MV-4-11 (cell line): Measurements from ENCODE around the gene PSKH1.

Experiments used
- DNase-seq: peaks from one replicate; lab custom pipeline; 2025; lab: John Stamatoyannopoulos, UW

PSKH1 gene

GRCh38 chr16:67865318-67865717, 27.7 kb upstream of the PSKH1 start:
- DNase-seq, result peak; percentile 5

GRCh38 chr16:67868290-67868689, 24.8 kb upstream of the PSKH1 start:
- DNase-seq, result no peak

- DNase-seq, result no peak
Measured at GRCh38 chr16:67869653-67870052, 23.4 kb upstream of the PSKH1 start.

DNA sequence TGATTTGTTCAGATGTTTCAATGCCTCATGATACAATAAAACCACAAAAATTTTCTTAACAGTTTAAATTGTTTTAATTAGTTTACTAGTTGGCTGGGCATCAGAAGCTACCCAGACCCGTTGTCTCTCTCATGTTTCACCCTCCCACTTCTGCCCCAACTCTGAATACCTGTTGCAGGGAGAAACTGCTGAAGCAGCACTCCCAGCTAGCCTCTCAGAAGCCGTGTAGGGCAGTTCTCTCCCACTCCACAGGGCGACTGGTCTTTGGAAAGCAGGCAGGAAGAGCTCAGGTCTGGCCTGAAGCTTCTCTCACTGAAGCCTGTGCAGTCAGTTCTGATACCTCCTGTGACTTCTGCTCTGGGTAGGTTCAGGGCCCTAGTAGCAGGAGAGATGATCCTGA, 21.8 kb upstream of the PSKH1 start:
- DNase-seq, result no peak

GRCh38 chr16:67872131-67872630, 20.9 kb upstream of the PSKH1 start:
- DNase-seq, result no peak

- DNase-seq, result peak; percentile 61
Measured at GRCh38 chr16:67872631-67873434, 20.2 kb upstream of the PSKH1 start, which contains the start of gene EDC4. Gene EDC4 (plus strand): TSS chr16:67873052. CDS start chr16:67873262, 210 bp downstream.

GRCh38 chr16:67873435-67874370, 19.4 kb upstream of the PSKH1 start:
- DNase-seq, result no peak

- no peak for DNase-seq
Measured at GRCh38 chr16:67874372-67874771, 18.7 kb upstream of the PSKH1 start.

DNA sequence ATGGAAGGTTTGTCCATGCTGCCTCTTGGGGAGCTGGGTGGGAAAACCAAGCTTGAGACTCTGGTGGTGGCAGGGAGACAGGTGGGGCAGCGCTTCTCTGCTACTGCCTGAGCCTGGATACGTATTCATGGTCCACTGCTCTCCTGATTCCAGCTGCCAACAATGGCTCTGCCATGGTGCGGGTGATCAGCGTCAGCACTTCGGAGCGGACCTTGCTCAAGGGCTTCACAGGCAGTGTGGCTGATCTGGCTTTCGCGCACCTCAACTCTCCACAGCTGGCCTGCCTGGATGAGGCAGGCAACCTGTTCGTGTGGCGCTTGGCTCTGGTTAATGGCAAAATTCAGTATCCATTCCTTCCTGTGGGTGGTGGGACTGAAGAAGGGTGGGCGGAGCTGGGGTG, 16.0 kb upstream of the PSKH1 start:
- no peak for DNase-seq

- DNase-seq, result no peak
Measured at GRCh38 chr16:67878232-67878631, 14.8 kb upstream of the PSKH1 start.

GRCh38 chr16:67878846-67879245, 14.2 kb upstream of the PSKH1 start:
- DNase-seq, result no peak

DNA sequence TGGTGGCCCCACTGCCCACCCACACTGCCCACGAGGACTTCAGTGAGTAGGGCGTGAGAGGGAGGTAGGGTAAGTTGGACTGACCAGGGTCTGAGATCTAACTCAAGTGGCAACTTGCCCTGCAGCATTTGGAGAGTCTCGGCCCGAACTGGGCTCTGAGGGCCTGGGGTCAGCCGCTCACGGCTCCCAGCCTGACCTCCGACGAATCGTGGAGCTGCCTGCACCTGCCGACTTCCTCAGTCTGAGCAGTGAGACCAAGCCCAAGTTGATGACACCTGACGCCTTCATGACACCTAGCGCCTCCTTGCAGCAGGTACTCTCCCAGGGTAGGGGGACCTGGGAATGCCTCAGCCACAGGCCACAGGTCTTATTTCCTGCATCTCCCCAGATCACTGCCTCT, 13.6 kb upstream of the PSKH1 start:
- no peak for DNase-seq

GRCh38 chr16:67879936-67880335, 13.1 kb upstream of the PSKH1 start:
- DNase-seq, result no peak

GRCh38 chr16:67880584-67880983, 12.5 kb upstream of the PSKH1 start:
- DNase-seq, result no peak

GRCh38 chr16:67881621-67882161, 11.4 kb upstream of the PSKH1 start:
- DNase-seq, result no peak

DNA sequence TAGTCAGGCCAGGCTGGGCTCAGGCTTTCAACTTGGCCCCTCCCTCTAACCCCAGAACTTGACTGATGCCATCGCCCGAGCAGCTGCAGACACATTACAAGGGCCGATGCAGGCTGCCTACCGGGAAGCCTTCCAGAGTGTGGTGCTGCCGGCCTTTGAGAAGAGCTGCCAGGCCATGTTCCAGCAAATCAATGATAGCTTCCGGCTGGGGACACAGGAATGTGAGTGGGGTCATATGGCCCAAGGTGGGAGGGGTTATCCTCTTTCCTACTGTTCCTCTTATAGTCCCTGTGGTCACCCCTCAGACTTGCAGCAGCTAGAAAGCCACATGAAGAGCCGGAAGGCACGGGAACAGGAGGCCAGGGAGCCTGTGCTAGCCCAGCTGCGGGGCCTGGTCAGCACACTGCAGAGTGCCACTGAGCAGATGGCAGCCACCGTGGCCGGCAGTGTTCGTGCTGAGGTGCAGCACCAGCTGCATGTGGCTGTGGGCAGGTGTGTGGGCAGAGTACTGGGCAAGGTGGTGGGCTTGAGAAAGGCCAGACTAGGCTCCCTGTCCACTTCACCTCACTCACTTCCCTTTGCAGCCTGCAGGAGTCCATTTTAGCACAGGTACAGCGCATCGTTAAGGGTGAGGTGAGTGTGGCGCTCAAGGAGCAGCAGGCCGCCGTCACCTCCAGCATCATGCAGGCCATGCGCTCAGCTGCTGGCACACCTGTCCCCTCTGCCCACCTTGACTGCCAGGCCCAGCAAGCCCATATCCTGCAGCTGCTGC, 10.5 kb upstream of the PSKH1 start:
- no peak for DNase-seq

DNA sequence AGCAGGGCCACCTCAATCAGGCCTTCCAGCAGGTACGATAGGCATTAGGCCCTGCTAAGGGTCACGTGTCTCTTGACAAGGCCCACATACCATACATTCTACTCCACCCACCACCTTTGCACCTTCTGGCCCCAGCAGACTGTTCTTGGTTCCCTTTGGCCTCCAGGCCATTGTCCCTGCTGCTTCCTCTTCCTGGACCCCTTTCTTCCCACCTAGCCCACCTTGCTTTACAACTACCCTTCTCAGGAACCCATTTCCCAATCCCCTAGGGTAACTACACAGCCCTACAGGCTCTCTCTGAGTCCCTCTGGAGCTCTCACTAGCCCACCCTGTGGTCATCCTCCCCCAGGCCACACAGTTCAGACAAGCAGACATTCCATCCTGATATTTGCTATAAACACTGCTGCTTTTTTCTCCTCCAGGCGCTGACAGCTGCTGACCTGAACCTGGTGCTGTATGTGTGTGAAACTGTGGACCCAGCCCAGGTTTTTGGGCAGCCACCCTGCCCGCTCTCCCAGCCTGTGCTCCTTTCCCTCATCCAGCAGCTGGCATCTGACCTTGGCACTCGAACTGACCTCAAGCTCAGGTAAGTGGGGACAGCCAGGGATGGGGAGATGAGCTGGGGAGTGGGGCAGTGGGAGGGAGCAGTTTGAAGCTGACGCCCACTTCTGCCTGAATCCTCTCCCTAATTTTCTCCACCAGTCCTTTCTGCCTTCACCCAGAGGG, 9.7 kb upstream of the PSKH1 start:
- DNase-seq, result no peak

DNA sequence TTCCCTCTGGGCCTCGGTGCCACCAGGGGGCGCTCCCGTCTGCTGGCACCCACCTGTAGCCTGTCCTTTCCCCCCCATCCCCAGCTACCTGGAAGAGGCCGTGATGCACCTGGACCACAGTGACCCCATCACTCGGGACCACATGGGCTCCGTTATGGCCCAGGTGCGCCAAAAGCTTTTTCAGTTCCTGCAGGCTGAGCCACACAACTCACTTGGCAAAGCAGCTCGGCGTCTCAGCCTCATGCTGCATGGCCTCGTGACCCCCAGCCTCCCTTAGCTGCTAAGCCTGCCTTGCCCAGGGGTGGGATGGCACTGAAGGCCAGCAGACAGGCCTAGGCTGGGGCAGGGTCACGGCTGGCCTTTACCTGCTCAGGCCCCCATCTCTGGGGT, 9.2 kb upstream of the PSKH1 start:
- DNase-seq, result peak; percentile 18

GRCh38 chr16:67884684-67885083, 8.4 kb upstream of the PSKH1 start, which contains the start of gene NRN1L:
Gene NRN1L (plus strand): TSS chr16:67884885. CDS start chr16:67884904, 19 bp downstream.
- no peak for DNase-seq

- DNase-seq, result no peak
Measured at GRCh38 chr16:67885545-67885944, 7.5 kb upstream of the PSKH1 start.

DNA sequence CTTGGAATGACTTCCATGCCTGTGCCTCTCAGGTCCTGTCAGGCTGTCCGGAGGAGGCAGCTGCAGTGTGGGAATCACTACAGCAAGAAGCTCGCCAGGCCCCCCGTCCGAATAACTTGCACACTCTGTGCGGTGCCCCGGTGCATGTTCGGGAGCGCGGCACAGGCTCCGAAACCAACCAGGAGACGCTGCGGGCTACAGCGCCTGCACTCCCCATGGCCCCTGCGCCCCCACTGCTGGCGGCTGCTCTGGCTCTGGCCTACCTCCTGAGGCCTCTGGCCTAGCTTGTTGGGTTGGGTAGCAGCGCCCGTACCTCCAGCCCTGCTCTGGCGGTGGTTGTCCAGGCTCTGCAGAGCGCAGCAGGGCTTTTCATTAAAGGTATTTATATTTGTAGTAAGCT, 7.1 kb upstream of the PSKH1 start:
- DNase-seq, result no peak
